Activated T-helper 1 cell treated with anti-CD3 and anti-CD28 coated beads, Interleukin-12 subunit alpha, Interleukin-12 subunit beta, Interleukin-2, Interleukin-4 antibody, amounts not matched to agents 30 ng/mL and 10 ng/mL and 1 ng/mL, durations not matched to agents 14 hours and 24 hours and 36 hours (primary cell): Measurements from ENCODE around the gene PIGZ. TPM values are rescaled to one million over a fixed set of nuclear protein-coding genes. Genes with fewer than 3 reads are reported as not detected.

Source experiments
- DNase-seq: peaks from one replicate; pipeline ENCODE4 v3.0.0; 2021; ENCODE audit warnings: low spot score
- H3K27ac Mint-ChIP-seq: one replicate; pipeline ENCODE4 v1.8.0; 2021; ENCODE audit warnings: mild to moderate bottlenecking, mixed read lengths
- H3K27me3 Mint-ChIP-seq: one replicate; pipeline ENCODE4 v1.8.0; 2022; ENCODE audit warnings: mild to moderate bottlenecking, moderate library complexity, mixed read lengths; ENCODE audit not compliant: insufficient read depth
- H3K36me3 Mint-ChIP-seq: one replicate; pipeline ENCODE4 v1.8.0; 2021; ENCODE audit warnings: low read depth, mixed read lengths
- H3K4me1 Mint-ChIP-seq: one replicate; pipeline ENCODE4 v1.8.0; 2021; ENCODE audit warnings: low read depth, mixed read lengths
- H3K4me3 Mint-ChIP-seq: one replicate; pipeline ENCODE4 v1.8.0; 2021; ENCODE audit warnings: mild to moderate bottlenecking, moderate library complexity, mixed read lengths
- H3K9me3 Mint-ChIP-seq: one replicate; pipeline ENCODE4 v1.8.0; 2021; ENCODE audit warnings: mixed read lengths
- intact Hi-C: fragments of 100-400 bp; cut with micrococcal nuclease; formaldehyde crosslinking; loops from one replicate; pipeline ENCODE4 v1.15.1; 2024
- total RNA-seq: library from RNA; stranded (reverse); gene quantifications from 2 replicates; pipeline ENCODE4 v1.2.3, GENCODE V29; 2022

Gene PIGZ
- 1.2 and 1.7 TPM in 2 replicates for total RNA-seq

- Mint-ChIP-seq H3K9me3 (no peaks in the 10 kb centered on the region), H3K36me3 (peaks cover 10% of the 10 kb centered on the region)
- peak; percentile 48 for DNase-seq
Observed at GRCh38 chr3:196968233-196969133, at the start of gene PIGZ. PIGZ (minus strand) TSS chr3:196968833; CDS start chr3:196952031, 16,802 bp downstream.

GRCh38 chr3:197017003-197017402 is 48.4 kb upstream of the PIGZ start:
- no peaks in the 10 kb centered on the region for H3K36me3 Mint-ChIP-seq
- no peaks in the 10 kb centered on the region for H3K9me3 Mint-ChIP-seq
- no peak overlapping the region for H3K4me3 Mint-ChIP-seq
- no peak overlapping the region for H3K27ac Mint-ChIP-seq
- no peaks in the 10 kb centered on the region for H3K4me1 Mint-ChIP-seq
- H3K27me3 Mint-ChIP-seq, result no peaks in the 10 kb centered on the region
- intact Hi-C loops, result no loop called here
- no peak for DNase-seq

More at GRCh38 chr3:196968233-196969133, at the start of gene PIGZ:
- peaks cover 11% of the 10 kb centered on the region for H3K27me3 Mint-ChIP-seq
- peaks cover 17% of the 10 kb centered on the region for H3K4me1 Mint-ChIP-seq
- intact Hi-C loops, result loop anchor here (1.0 to 2.0 kb wide), 6 partner anchors 26 to 432 kb away; partner anchors contain the start of genes FBXO45, MELTF, NCBP2 and SENP5
- peak within 1 kb of the TSS; percentile 78 for H3K27ac Mint-ChIP-seq
- peak within 1 kb of the TSS; percentile 83 for H3K4me3 Mint-ChIP-seq

- Mint-ChIP-seq H3K9me3 (no peaks in the 10 kb centered on the region), H3K36me3 (no peaks in the 10 kb centered on the region), H3K4me1 (no peaks in the 10 kb centered on the region), H3K27ac (no peak overlapping the region), H3K27me3 (no peaks in the 10 kb centered on the region), H3K4me3 (no peak overlapping the region)
- DNase-seq, result no peak
- intact Hi-C loops, result no loop called here
Observed at GRCh38 chr3:197015790-197016736, 47.4 kb upstream of the PIGZ start.

GRCh38 chr3:197014942-197015575 is 46.4 kb upstream of the PIGZ start:
- Mint-ChIP-seq H3K4me1 (no peaks in the 10 kb centered on the region), H3K27me3 (no peaks in the 10 kb centered on the region)

GRCh38 chr3:197014024-197014423 is 45.4 kb upstream of the PIGZ start:
- Mint-ChIP-seq H3K9me3 (no peaks in the 10 kb centered on the region), H3K36me3 (no peaks in the 10 kb centered on the region), H3K4me3 (no peak overlapping the region), H3K4me1 (no peaks in the 10 kb centered on the region), H3K27ac (no peak overlapping the region), H3K27me3 (no peaks in the 10 kb centered on the region)
- DNase-seq, result no peak
- intact Hi-C loops, result no loop called here

More at GRCh38 chr3:197014942-197015575, 46.4 kb upstream of the PIGZ start:
- no peaks in the 10 kb centered on the region for H3K36me3 Mint-ChIP-seq
- intact Hi-C loops, result no loop called here
- H3K9me3 Mint-ChIP-seq, result no peaks in the 10 kb centered on the region
- H3K4me3 Mint-ChIP-seq, result no peak overlapping the region
- no peak overlapping the region for H3K27ac Mint-ChIP-seq
- DNase-seq, result no peak

GRCh38 chr3:197012540-197012883 is 43.9 kb upstream of the PIGZ start:
- Mint-ChIP-seq H3K27ac (no peak overlapping the region), H3K27me3 (no peaks in the 10 kb centered on the region), H3K9me3 (no peaks in the 10 kb centered on the region), H3K4me1 (no peaks in the 10 kb centered on the region), H3K4me3 (no peak overlapping the region), H3K36me3 (no peaks in the 10 kb centered on the region)
- DNase-seq, result no peak
- intact Hi-C loops, result no loop called here

GRCh38 chr3:197011780-197012539 is 43.3 kb upstream of the PIGZ start:
- no peaks in the 10 kb centered on the region for H3K36me3 Mint-ChIP-seq

GRCh38 chr3:197010556-197011351 is 42.1 kb upstream of the PIGZ start:
- Mint-ChIP-seq H3K27me3 (peaks cover 3% of the 10 kb centered on the region), H3K36me3 (no peaks in the 10 kb centered on the region), H3K27ac (no peak overlapping the region), H3K4me1 (no peaks in the 10 kb centered on the region), H3K9me3 (no peaks in the 10 kb centered on the region), H3K4me3 (no peak overlapping the region)
- DNase-seq, result no peak
- intact Hi-C loops, result no loop called here

More at GRCh38 chr3:197011780-197012539, 43.3 kb upstream of the PIGZ start:
- Mint-ChIP-seq H3K4me3 (no peak overlapping the region), H3K9me3 (no peaks in the 10 kb centered on the region), H3K27me3 (no peaks in the 10 kb centered on the region), H3K27ac (no peak overlapping the region), H3K4me1 (no peaks in the 10 kb centered on the region)
- DNase-seq, result no peak
- intact Hi-C loops, result no loop called here

GRCh38 chr3:197009532-197010019 is 40.9 kb upstream of the PIGZ start:
- H3K4me1 Mint-ChIP-seq, result peaks cover under 1% of the 10 kb centered on the region
- DNase-seq, result no peak
- no peaks in the 10 kb centered on the region for H3K36me3 Mint-ChIP-seq
- intact Hi-C loops, result loop anchor here (10.0 kb wide), 1 partner anchor 495 kb away; no protein-coding TSS in a partner anchor
- no peak overlapping the region for H3K4me3 Mint-ChIP-seq
- H3K27me3 Mint-ChIP-seq, result peaks cover 4% of the 10 kb centered on the region
- H3K9me3 Mint-ChIP-seq, result no peaks in the 10 kb centered on the region
- no peak overlapping the region for H3K27ac Mint-ChIP-seq

GRCh38 chr3:197008436-197009209 is 40.0 kb upstream of the PIGZ start:
- no peak for DNase-seq
- Mint-ChIP-seq H3K27ac (no peak overlapping the region), H3K4me1 (peaks cover 10% of the 10 kb centered on the region), H3K27me3 (peaks cover 4% of the 10 kb centered on the region), H3K9me3 (no peaks in the 10 kb centered on the region), H3K4me3 (no peak overlapping the region), H3K36me3 (no peaks in the 10 kb centered on the region)
- intact Hi-C loops, result loop anchor here (10.0 kb wide), 1 partner anchor 496 kb away; no protein-coding TSS in a partner anchor

- no peaks in the 10 kb centered on the region for H3K36me3 Mint-ChIP-seq
- peaks cover 10% of the 10 kb centered on the region for H3K4me1 Mint-ChIP-seq
- no peak overlapping the region for H3K4me3 Mint-ChIP-seq
- DNase-seq, result no peak
- H3K27me3 Mint-ChIP-seq, result peaks cover 4% of the 10 kb centered on the region
- intact Hi-C loops, result loop anchor here (10.0 kb wide), 1 partner anchor 497 kb away; no protein-coding TSS in a partner anchor
- no peak overlapping the region for H3K27ac Mint-ChIP-seq
- no peaks in the 10 kb centered on the region for H3K9me3 Mint-ChIP-seq
Observed at GRCh38 chr3:197007953-197008352, 39.3 kb upstream of the PIGZ start.
